Measurements from ENCODE around the gene ACCS.

Gene ACCS

GRCh38 chr11:44097821-44098220 is 31.8 kb downstream of the ACCS start:
- Histone ChIP-seq H2BK15ac (ENCODE audit: low read length) (no peak overlapping the region), H2BK120ac (ENCODE audit: low read depth, low read length) (no peak overlapping the region), H3K79me1 (ENCODE audit: low read depth, low read length) (peaks cover 4% of the 10 kb centered on the region), H2BK5ac (ENCODE audit: low read length) (no peak overlapping the region), H4K91ac (ENCODE audit: low read depth, low read length, poor library complexity) (no peak overlapping the region), H3K4me1 (ENCODE audit: control insufficient read depth in 2 of 2, insufficient read depth in 1 of 2, low read depth in 1 of 2, low read length in 2 of 2) (no peaks in the 10 kb centered on the region), H3K9ac (ENCODE audit: low read depth, low read length, poor library complexity) (no peak overlapping the region), H3K23ac (ENCODE audit: low read depth, low read length, poor library complexity) (no peak overlapping the region), H3K18ac (ENCODE audit: low read length) (no peak overlapping the region), H3K4ac (ENCODE audit: low read length) (no peak overlapping the region), H2AFZ (ENCODE audit: low read length) (no peak overlapping the region), H3K9me3 (replicated peaks in 1 of 2; ENCODE audit: control insufficient read depth in 2 of 2, insufficient read depth in 1 of 2, low read depth in 1 of 2, low read length in 2 of 2) (no peaks in the 10 kb centered on the region), H3K27me3 (ENCODE audit: control insufficient read depth in 3 of 3, insufficient read depth in 3 of 3, low read depth in 1 of 3, low read length in 3 of 3) (peaks cover 0 to 4% (median 0%) of the 10 kb centered on the region in 3 experiments), H3K36me3 (replicated peaks in 1 of 2; ENCODE audit: control insufficient read depth in 2 of 2, insufficient read depth in 2 of 2, low read length in 2 of 2) (peaks cover 0 to 3% of the 10 kb centered on the region in 2 donors), H4K8ac (ENCODE audit: low read depth, low read length) (no peak overlapping the region), H3K4me2 (ENCODE audit: insufficient read depth, low read length, poor library complexity, severe bottlenecking) (no peak overlapping the region), H3K27ac (replicated peaks; ENCODE audit: low read length) (no peak overlapping the region), H3K14ac (ENCODE audit: low read length) (no peak overlapping the region), H2BK12ac (ENCODE audit: low read length) (no peak overlapping the region), H3K4me3 (ENCODE audit: low read length in 2 of 2) (no peak overlapping the region), H2AK5ac (ENCODE audit: low read depth, low read length) (no peak overlapping the region)
- DNase-seq (ENCODE audit: low spot score), result no peak
- no CpG with 5 or more reads among the region's 2 CpGs for WGBS, 2 donors (ENCODE audit: extremely low coverage in 2 of 2, insufficient read length in 2 of 2, insufficient replicate concordance in 1 of 2)

GRCh38 chr11:44101098-44101497 is 35.0 kb downstream of the ACCS start:
- no peak for DNase-seq (ENCODE audit: low spot score)
- Histone ChIP-seq H3K4me2 (ENCODE audit: insufficient read depth, low read length, poor library complexity, severe bottlenecking) (no peak overlapping the region), H3K23ac (ENCODE audit: low read depth, low read length, poor library complexity) (no peak overlapping the region), H4K8ac (ENCODE audit: low read depth, low read length) (no peak overlapping the region), H2BK12ac (ENCODE audit: low read length) (no peak overlapping the region), H2AK5ac (ENCODE audit: low read depth, low read length) (no peak overlapping the region), H3K36me3 (replicated peaks in 1 of 2; ENCODE audit: control insufficient read depth in 2 of 2, insufficient read depth in 2 of 2, low read length in 2 of 2) (peaks cover 1 to 3% of the 10 kb centered on the region in 2 donors), H2BK15ac (ENCODE audit: low read length) (no peak overlapping the region), H3K18ac (ENCODE audit: low read length) (no peak overlapping the region), H2BK120ac (ENCODE audit: low read depth, low read length) (no peak overlapping the region), H3K4me1 (ENCODE audit: control insufficient read depth in 2 of 2, insufficient read depth in 1 of 2, low read depth in 1 of 2, low read length in 2 of 2) (no peaks in the 10 kb centered on the region), H3K14ac (ENCODE audit: low read length) (no peak overlapping the region), H2BK5ac (ENCODE audit: low read length) (no peak overlapping the region), H3K27me3 (ENCODE audit: control insufficient read depth in 3 of 3, insufficient read depth in 3 of 3, low read depth in 1 of 3, low read length in 3 of 3) (no peaks in the 10 kb centered on the region), H3K27ac (replicated peaks; ENCODE audit: low read length) (no peak overlapping the region), H3K4me3 (ENCODE audit: low read length in 2 of 2) (no peak overlapping the region), H3K9ac (ENCODE audit: low read depth, low read length, poor library complexity) (no peak overlapping the region), H3K4ac (ENCODE audit: low read length) (no peak overlapping the region), H3K9me3 (replicated peaks in 1 of 2; ENCODE audit: control insufficient read depth in 2 of 2, insufficient read depth in 1 of 2, low read depth in 1 of 2, low read length in 2 of 2) (no peaks in the 10 kb centered on the region), H2AFZ (ENCODE audit: low read length) (no peak overlapping the region), H4K91ac (ENCODE audit: low read depth, low read length, poor library complexity) (no peak overlapping the region), H3K79me1 (ENCODE audit: low read depth, low read length) (peaks cover 8% of the 10 kb centered on the region)
- no CpG with 5 or more reads among the region's 2 CpGs for WGBS, 2 donors (ENCODE audit: extremely low coverage in 2 of 2, insufficient read length in 2 of 2, insufficient replicate concordance in 1 of 2)

- H3K27ac ChIP-seq (replicated peaks; ENCODE audit: low read length), result no peak overlapping the region
- WGBS, 2 donors (ENCODE audit: extremely low coverage in 2 of 2, insufficient read length in 2 of 2, insufficient replicate concordance in 1 of 2), result no CpG with 5 or more reads among the region's 5 CpGs
- no peak overlapping the region for H3K4me3 ChIP-seq (ENCODE audit: low read length in 2 of 2)
- H3K79me1 ChIP-seq (ENCODE audit: low read depth, low read length), result peaks cover 4% of the 10 kb centered on the region
- H2AFZ ChIP-seq (ENCODE audit: low read length), result no peak overlapping the region
- DNase-seq (ENCODE audit: low spot score), result no peak
- no peak overlapping the region for H2AK5ac ChIP-seq (ENCODE audit: low read depth, low read length)
- no peak overlapping the region for H2BK5ac ChIP-seq (ENCODE audit: low read length)
- H3K14ac ChIP-seq (ENCODE audit: low read length), result no peak overlapping the region
- no peak overlapping the region for H2BK120ac ChIP-seq (ENCODE audit: low read depth, low read length)
- no peak overlapping the region for H4K8ac ChIP-seq (ENCODE audit: low read depth, low read length)
- no peak overlapping the region for H4K91ac ChIP-seq (ENCODE audit: low read depth, low read length, poor library complexity)
- peaks cover 11 to 23% of the 10 kb centered on the region in 2 donors for H3K36me3 ChIP-seq (replicated peaks in 1 of 2; ENCODE audit: control insufficient read depth in 2 of 2, insufficient read depth in 2 of 2, low read length in 2 of 2)
- no peaks in the 10 kb centered on the region for H3K9me3 ChIP-seq (replicated peaks in 1 of 2; ENCODE audit: control insufficient read depth in 2 of 2, insufficient read depth in 1 of 2, low read depth in 1 of 2, low read length in 2 of 2)
- H3K4ac ChIP-seq (ENCODE audit: low read length), result no peak overlapping the region
- H3K23ac ChIP-seq (ENCODE audit: low read depth, low read length, poor library complexity), result no peak overlapping the region
- H3K4me2 ChIP-seq (ENCODE audit: insufficient read depth, low read length, poor library complexity, severe bottlenecking), result no peak overlapping the region
- no peaks in the 10 kb centered on the region for H3K27me3 ChIP-seq (ENCODE audit: control insufficient read depth in 3 of 3, insufficient read depth in 3 of 3, low read depth in 1 of 3, low read length in 3 of 3)
- H2BK15ac ChIP-seq (ENCODE audit: low read length), result no peak overlapping the region
- H2BK12ac ChIP-seq (ENCODE audit: low read length), result no peak overlapping the region
- no peak overlapping the region for H3K9ac ChIP-seq (ENCODE audit: low read depth, low read length, poor library complexity)
- H3K18ac ChIP-seq (ENCODE audit: low read length), result no peak overlapping the region
- no peaks in the 10 kb centered on the region for H3K4me1 ChIP-seq (ENCODE audit: control insufficient read depth in 2 of 2, insufficient read depth in 1 of 2, low read depth in 1 of 2, low read length in 2 of 2)
Measured at GRCh38 chr11:44104481-44105294, 38.6 kb downstream of the ACCS start.

- H3K9me3 ChIP-seq (replicated peaks in 1 of 2; ENCODE audit: control insufficient read depth in 2 of 2, insufficient read depth in 1 of 2, low read depth in 1 of 2, low read length in 2 of 2), result no peaks in the 10 kb centered on the region
Measured at GRCh38 chr11:44108260-44108659, 42.2 kb downstream of the ACCS start.

More at GRCh38 chr11:44108260-44108659, 42.2 kb downstream of the ACCS start:
- no peak overlapping the region for H3K4me3 ChIP-seq (ENCODE audit: low read length in 2 of 2)
- H2BK5ac ChIP-seq (ENCODE audit: low read length), result no peak overlapping the region
- H3K18ac ChIP-seq (ENCODE audit: low read length), result no peak overlapping the region
- H2BK120ac ChIP-seq (ENCODE audit: low read depth, low read length), result no peak overlapping the region
- H4K91ac ChIP-seq (ENCODE audit: low read depth, low read length, poor library complexity), result no peak overlapping the region
- H3K4ac ChIP-seq (ENCODE audit: low read length), result no peak overlapping the region
- peaks cover 13 to 20% of the 10 kb centered on the region in 2 donors for H3K36me3 ChIP-seq (replicated peaks in 1 of 2; ENCODE audit: control insufficient read depth in 2 of 2, insufficient read depth in 2 of 2, low read length in 2 of 2)
- no peak overlapping the region for H4K8ac ChIP-seq (ENCODE audit: low read depth, low read length)
- WGBS, 2 donors (ENCODE audit: extremely low coverage in 2 of 2, insufficient read length in 2 of 2, insufficient replicate concordance in 1 of 2), result no CpG with 5 or more reads among the region's 6 CpGs
- no peak for DNase-seq (ENCODE audit: low spot score)
- peaks cover 4% of the 10 kb centered on the region for H3K79me1 ChIP-seq (ENCODE audit: low read depth, low read length)
- no peak overlapping the region for H3K23ac ChIP-seq (ENCODE audit: low read depth, low read length, poor library complexity)
- H2BK15ac ChIP-seq (ENCODE audit: low read length), result no peak overlapping the region
- no peak overlapping the region for H2AFZ ChIP-seq (ENCODE audit: low read length)
- no peaks in the 10 kb centered on the region for H3K4me1 ChIP-seq (ENCODE audit: control insufficient read depth in 2 of 2, insufficient read depth in 1 of 2, low read depth in 1 of 2, low read length in 2 of 2)
- no peak overlapping the region for H2BK12ac ChIP-seq (ENCODE audit: low read length)
- H3K9ac ChIP-seq (ENCODE audit: low read depth, low read length, poor library complexity), result no peak overlapping the region
- no peak overlapping the region for H2AK5ac ChIP-seq (ENCODE audit: low read depth, low read length)
- H3K4me2 ChIP-seq (ENCODE audit: insufficient read depth, low read length, poor library complexity, severe bottlenecking), result no peak overlapping the region
- no peaks in the 10 kb centered on the region for H3K27me3 ChIP-seq (ENCODE audit: control insufficient read depth in 3 of 3, insufficient read depth in 3 of 3, low read depth in 1 of 3, low read length in 3 of 3)
- no peak overlapping the region for H3K27ac ChIP-seq (replicated peaks; ENCODE audit: low read length)
- H3K14ac ChIP-seq (ENCODE audit: low read length), result no peak overlapping the region

Data from neuronal stem cell (in vitro differentiated cells).